Hepatocyte (in vitro differentiated cells): ENCODE results near the gene LIMK2. TPM values are rescaled to one million over a fixed set of nuclear protein-coding genes. Genes with fewer than 3 reads are reported as not detected.

Experiments
- DNase-seq: peaks from one replicate; pipeline ENCODE4 v3.0.0-alpha.2; 2016; ENCODE audit warnings: low spot score
- H2AFZ ChIP-seq: fragments of 200-600 bp; sonication (generic); 2 replicates; pipeline ENCODE4 v1.6.0; 2016; ENCODE audit warnings: antibody characterized with exemption, mild to moderate bottlenecking
- H3K27ac ChIP-seq: fragments of 200-600 bp; sonication (generic); 2 replicates; pipeline ENCODE4 v1.5.1; 2016; ENCODE audit warnings: mild to moderate bottlenecking
- H3K27me3 ChIP-seq: fragments of 200-600 bp; sonication (generic); 2 replicates; pipeline ENCODE4 v1.6.1; 2016
- H3K36me3 ChIP-seq: fragments of 200-600 bp; sonication (generic); replicated peaks from 2 replicates; pipeline ENCODE4 v1.5.1; 2016; ENCODE audit warnings: low read depth; ENCODE audit not compliant: insufficient read depth
- H3K4me1 ChIP-seq: fragments of 200-600 bp; sonication (generic); 2 replicates; pipeline ENCODE4 v1.5.1; 2016; ENCODE audit warnings: mild to moderate bottlenecking, moderate library complexity; ENCODE audit not compliant: insufficient read depth
- H3K4me2 ChIP-seq: fragments of 200-600 bp; sonication (generic); 2 replicates; pipeline ENCODE4 v1.6.0; 2016
- H3K4me3 ChIP-seq: fragments of 200-600 bp; sonication (generic); 2 replicates; pipeline ENCODE4 v1.5.1; 2016; ENCODE audit warnings: mild to moderate bottlenecking
- H3K79me2 ChIP-seq: fragments of 200-600 bp; sonication (generic); 2 replicates; pipeline ENCODE4 v1.6.0; 2017; ENCODE audit warnings: mild to moderate bottlenecking
- H3K9me2 ChIP-seq: fragments of 200-600 bp; sonication (generic); replicated peaks from 2 replicates; pipeline ENCODE4 v1.6.0; 2017; ENCODE audit warnings: mild to moderate bottlenecking; ENCODE audit not compliant: insufficient read depth
- H3K9me3 ChIP-seq: fragments of 200-600 bp; sonication (generic); 2 replicates; pipeline ENCODE4 v1.5.1; 2016; ENCODE audit warnings: low read depth, mild to moderate bottlenecking
- H4K20me1 ChIP-seq: fragments of 200-600 bp; sonication (generic); 2 replicates; pipeline ENCODE4 v1.6.0; 2016; ENCODE audit warnings: mild to moderate bottlenecking; ENCODE audit not compliant: insufficient read depth, poor library complexity, severe bottlenecking
- CTCF ChIP-seq: fragments of 200-600 bp; sonication (generic); IDR thresholded peaks from 2 replicates; pipeline ENCODE4 v1.5.1; 2016; ENCODE audit warnings: antibody characterized with exemption, mild to moderate bottlenecking; ENCODE audit not compliant: poor library complexity
- EZH2 ChIP-seq: fragments of 200-600 bp; sonication (generic); IDR thresholded peaks from 2 replicates; pipeline ENCODE4 v1.6.1; 2016; ENCODE audit warnings: antibody characterized with exemption, mild to moderate bottlenecking, borderline replicate concordance
- EZH2phosphoT487 ChIP-seq: fragments of 200-600 bp; sonication (generic); IDR thresholded peaks from one replicate; pipeline ENCODE4 v1.6.1; 2018; ENCODE audit warnings: antibody characterized with exemption, mild to moderate bottlenecking, low read depth, moderate library complexity; ENCODE audit not compliant: unreplicated experiment, severe bottlenecking
- WGBS: methylation state at CpG from one replicate; pipeline ENCODE4 v1.1.6; 2016; ENCODE audit warnings: low lambda C conversion rate; ENCODE audit errors: missing lambda C conversion rate; 5-methylcytosine and 5-hydroxymethylcytosine counted together
- polyA plus RNA-seq: library from polyadenylated mRNA; unstranded; fragments of >200 nt; fragmentation: Nextera tagmentation; extraction: Ambion mirVana; gene quantifications from 2 replicates; pipeline ENCODE4 v1.2.1, GENCODE V29; 2016
- total RNA-seq: library from RNA; depleted of rRNA; stranded (reverse); fragments of >200 nt; gene quantifications from 2 replicates; pipeline ENCODE4 v1.2.3, GENCODE V29; 2014

LIMK2 gene
- total and polyA plus RNA-seq, 2 experiments from 2014 or later = 45.9 to 49.9 TPM

GRCh38 chr22:31263896-31264640 is 52.0 kb downstream of the LIMK2 start:
- H3K79me2 ChIP-seq = peaks cover 4% of the 10 kb centered on the region
- H3K27ac ChIP-seq = no peak overlapping the region
- no peaks in the 10 kb centered on the region for H3K9me3 ChIP-seq
- 97% methylated on average over 6 of the region's 6 CpGs for WGBS
- no peak for TF ChIP-seq EZH2
- TF ChIP-seq CTCF = no peak
- no peak for TF ChIP-seq EZH2phosphoT487
- H4K20me1 ChIP-seq = no peaks in the 10 kb centered on the region
- H3K36me3 ChIP-seq = no peaks in the 10 kb centered on the region
- H3K4me1 ChIP-seq = no peaks in the 10 kb centered on the region
- no peaks in the 10 kb centered on the region for H3K9me2 ChIP-seq
- no peak overlapping the region for H2AFZ ChIP-seq
- no peak overlapping the region for H3K4me2 ChIP-seq
- H3K27me3 ChIP-seq = no peaks in the 10 kb centered on the region
- H3K4me3 ChIP-seq = no peak overlapping the region
- no peak for DNase-seq

GRCh38 chr22:31268281-31268680 is 56.2 kb downstream of the LIMK2 start:
- H2AFZ ChIP-seq = no peak overlapping the region
- peaks cover 9% of the 10 kb centered on the region for H3K4me1 ChIP-seq
- TF ChIP-seq CTCF = no peak
- TF ChIP-seq EZH2 = no peak
- no peak for TF ChIP-seq EZH2phosphoT487
- H3K36me3 ChIP-seq = no peaks in the 10 kb centered on the region
- no peaks in the 10 kb centered on the region for H3K79me2 ChIP-seq
- no peaks in the 10 kb centered on the region for H4K20me1 ChIP-seq
- H3K4me2 ChIP-seq = no peak overlapping the region
- 92% methylated on average over 2 of the region's 2 CpGs for WGBS
- DNase-seq = no peak
- H3K27me3 ChIP-seq = no peaks in the 10 kb centered on the region
- no peak overlapping the region for H3K27ac ChIP-seq
- no peak overlapping the region for H3K4me3 ChIP-seq
- no peaks in the 10 kb centered on the region for H3K9me2 ChIP-seq
- no peaks in the 10 kb centered on the region for H3K9me3 ChIP-seq

- no peaks in the 10 kb centered on the region for H3K79me2 ChIP-seq
- peak overlapping the region; percentile 88 for H3K27ac ChIP-seq
- DNase-seq = no peak
- H3K4me3 ChIP-seq = no peak overlapping the region
- H3K4me2 ChIP-seq = no peak overlapping the region
- H3K4me1 ChIP-seq = peaks cover 16% of the 10 kb centered on the region
- no peaks in the 10 kb centered on the region for H3K9me3 ChIP-seq
- H2AFZ ChIP-seq = no peak overlapping the region
- no peaks in the 10 kb centered on the region for H3K27me3 ChIP-seq
- peaks cover 4% of the 10 kb centered on the region for H3K36me3 ChIP-seq
- no peaks in the 10 kb centered on the region for H4K20me1 ChIP-seq
- TF ChIP-seq EZH2phosphoT487 = no peak
- TF ChIP-seq CTCF = no peak
- TF ChIP-seq EZH2 = no peak
- H3K9me2 ChIP-seq = no peaks in the 10 kb centered on the region
- WGBS = 50% methylated on average over 3 of the region's 3 CpGs
Measured at GRCh38 chr22:31269892-31270579, 57.9 kb downstream of the LIMK2 start.
